HEK293 (cell line): ENCODE data around the gene ACAP3.

Experiments used
- ZBTB48 ChIP-seq: fragments of 450-650 bp; formaldehyde crosslinking; IDR thresholded peaks from 2 replicates; pipeline ENCODE4 v1.5.1; 2016; ENCODE audit warnings: missing biosample characterization, missing genetic modification characterization
- ZBTB8A ChIP-seq: fragments of 450-650 bp; formaldehyde crosslinking; IDR thresholded peaks from 2 replicates; pipeline ENCODE4 v1.5.1; 2016; ENCODE audit warnings: missing biosample characterization, missing genetic modification characterization
- ZNF121 ChIP-seq: fragments of 450-650 bp; formaldehyde crosslinking; IDR thresholded peaks from 2 replicates; pipeline ENCODE4 v1.5.1; 2016; ENCODE audit warnings: missing biosample characterization, missing genetic modification characterization
- ZNF530 ChIP-seq: fragments of 450-650 bp; formaldehyde crosslinking; IDR thresholded peaks from 2 replicates; pipeline ENCODE4 v1.5.1; 2016; ENCODE audit warnings: low read depth, missing biosample characterization, missing genetic modification characterization
- TF ChIP-seq, protein P1 (sequence below): fragments of 450-650 bp; formaldehyde crosslinking; IDR thresholded peaks from 2 replicates; pipeline ENCODE4 v1.5.1; 2016; ENCODE audit warnings: missing biosample characterization, missing genetic modification characterization

DNA sequence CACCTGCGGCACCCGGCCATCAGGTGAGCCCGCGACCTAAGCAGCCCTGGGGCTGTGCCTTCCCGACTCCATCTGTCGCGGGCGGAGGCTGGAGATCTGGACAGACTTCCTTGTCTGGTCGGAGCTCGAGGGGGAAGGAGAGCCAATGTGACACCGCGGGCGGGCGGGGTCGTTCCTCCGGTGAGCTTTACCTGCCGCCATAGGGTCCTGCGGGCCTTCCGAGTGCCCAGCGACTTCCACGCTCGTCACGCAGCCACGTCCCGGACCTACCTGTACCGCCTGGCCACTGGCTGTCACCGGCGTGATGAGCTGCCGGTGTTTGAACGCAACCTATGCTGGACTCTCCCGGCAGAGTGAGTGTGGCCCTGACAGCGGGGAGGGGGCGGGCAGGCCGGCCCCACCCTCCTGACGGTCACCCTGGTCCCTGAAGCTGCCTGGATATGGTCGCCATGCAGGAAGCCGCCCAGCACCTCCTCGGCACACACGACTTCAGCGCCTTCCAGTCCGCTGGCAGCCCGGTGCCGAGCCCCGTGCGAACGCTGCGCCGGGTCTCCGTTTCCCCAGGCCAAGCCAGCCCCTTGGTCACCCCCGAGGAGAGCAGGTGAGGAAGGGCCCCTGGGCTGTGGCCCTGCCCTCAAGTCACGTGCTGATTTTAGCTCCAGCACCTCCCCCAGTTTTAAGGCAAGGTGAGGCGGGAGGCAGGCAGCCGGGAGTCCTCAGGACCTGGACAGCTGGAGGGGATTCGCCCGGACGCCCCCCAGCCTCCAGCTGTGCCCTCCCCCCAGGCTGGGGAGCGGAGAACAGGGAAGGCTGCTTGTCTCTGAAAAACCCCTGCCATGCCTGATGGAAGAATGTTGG lies 1.8 kb upstream of the ACAP3 start:
- TF ChIP-seq ZBTB48 (peak; percentile 76), ZNF121 (no peak), ZBTB8A (peak; percentile 50; the same call in 1 of the 2 replicates), ZNF530 (no peak)
- TF ChIP-seq, protein P1, sequence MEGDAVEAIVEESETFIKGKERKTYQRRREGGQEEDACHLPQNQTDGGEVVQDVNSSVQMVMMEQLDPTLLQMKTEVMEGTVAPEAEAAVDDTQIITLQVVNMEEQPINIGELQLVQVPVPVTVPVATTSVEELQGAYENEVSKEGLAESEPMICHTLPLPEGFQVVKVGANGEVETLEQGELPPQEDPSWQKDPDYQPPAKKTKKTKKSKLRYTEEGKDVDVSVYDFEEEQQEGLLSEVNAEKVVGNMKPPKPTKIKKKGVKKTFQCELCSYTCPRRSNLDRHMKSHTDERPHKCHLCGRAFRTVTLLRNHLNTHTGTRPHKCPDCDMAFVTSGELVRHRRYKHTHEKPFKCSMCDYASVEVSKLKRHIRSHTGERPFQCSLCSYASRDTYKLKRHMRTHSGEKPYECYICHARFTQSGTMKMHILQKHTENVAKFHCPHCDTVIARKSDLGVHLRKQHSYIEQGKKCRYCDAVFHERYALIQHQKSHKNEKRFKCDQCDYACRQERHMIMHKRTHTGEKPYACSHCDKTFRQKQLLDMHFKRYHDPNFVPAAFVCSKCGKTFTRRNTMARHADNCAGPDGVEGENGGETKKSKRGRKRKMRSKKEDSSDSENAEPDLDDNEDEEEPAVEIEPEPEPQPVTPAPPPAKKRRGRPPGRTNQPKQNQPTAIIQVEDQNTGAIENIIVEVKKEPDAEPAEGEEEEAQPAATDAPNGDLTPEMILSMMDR (tag by site-specific recombination): no peak
